Measurements from ENCODE around the gene DGCR6L.

DNA sequence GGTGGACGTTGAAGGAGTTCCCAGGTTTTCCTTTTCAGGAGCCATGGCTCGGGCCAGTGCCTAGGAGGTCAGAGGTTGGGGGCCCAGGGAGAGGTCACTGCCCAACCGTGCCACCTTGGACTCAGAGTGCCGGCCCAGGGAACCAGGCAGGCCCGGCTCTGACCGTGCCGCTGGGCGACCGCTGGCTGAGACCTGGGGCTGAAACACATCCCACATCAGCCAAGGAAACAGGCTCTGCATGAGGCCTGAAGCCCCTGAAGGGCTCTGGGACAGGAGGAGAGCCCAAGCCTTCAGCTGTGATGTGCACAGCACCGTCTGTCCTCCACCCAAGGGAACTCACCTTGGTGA is 29.8 kb downstream of the DGCR6L start:
- TF ChIP-seq POLR2A (IDR thresholded peaks at IDR 0.05), result no peak
- TF ChIP-seq, protein P1, sequence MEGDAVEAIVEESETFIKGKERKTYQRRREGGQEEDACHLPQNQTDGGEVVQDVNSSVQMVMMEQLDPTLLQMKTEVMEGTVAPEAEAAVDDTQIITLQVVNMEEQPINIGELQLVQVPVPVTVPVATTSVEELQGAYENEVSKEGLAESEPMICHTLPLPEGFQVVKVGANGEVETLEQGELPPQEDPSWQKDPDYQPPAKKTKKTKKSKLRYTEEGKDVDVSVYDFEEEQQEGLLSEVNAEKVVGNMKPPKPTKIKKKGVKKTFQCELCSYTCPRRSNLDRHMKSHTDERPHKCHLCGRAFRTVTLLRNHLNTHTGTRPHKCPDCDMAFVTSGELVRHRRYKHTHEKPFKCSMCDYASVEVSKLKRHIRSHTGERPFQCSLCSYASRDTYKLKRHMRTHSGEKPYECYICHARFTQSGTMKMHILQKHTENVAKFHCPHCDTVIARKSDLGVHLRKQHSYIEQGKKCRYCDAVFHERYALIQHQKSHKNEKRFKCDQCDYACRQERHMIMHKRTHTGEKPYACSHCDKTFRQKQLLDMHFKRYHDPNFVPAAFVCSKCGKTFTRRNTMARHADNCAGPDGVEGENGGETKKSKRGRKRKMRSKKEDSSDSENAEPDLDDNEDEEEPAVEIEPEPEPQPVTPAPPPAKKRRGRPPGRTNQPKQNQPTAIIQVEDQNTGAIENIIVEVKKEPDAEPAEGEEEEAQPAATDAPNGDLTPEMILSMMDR (IDR thresholded peaks at IDR 0.05), result no peak
